ENCODE data around the gene RET. TPM values are rescaled to one million over a fixed set of nuclear protein-coding genes. Genes with fewer than 3 reads are reported as not detected.

The RET gene
- total RNA-seq, 1 experiment from 2014 or later, result 81.1 TPM

DNA sequence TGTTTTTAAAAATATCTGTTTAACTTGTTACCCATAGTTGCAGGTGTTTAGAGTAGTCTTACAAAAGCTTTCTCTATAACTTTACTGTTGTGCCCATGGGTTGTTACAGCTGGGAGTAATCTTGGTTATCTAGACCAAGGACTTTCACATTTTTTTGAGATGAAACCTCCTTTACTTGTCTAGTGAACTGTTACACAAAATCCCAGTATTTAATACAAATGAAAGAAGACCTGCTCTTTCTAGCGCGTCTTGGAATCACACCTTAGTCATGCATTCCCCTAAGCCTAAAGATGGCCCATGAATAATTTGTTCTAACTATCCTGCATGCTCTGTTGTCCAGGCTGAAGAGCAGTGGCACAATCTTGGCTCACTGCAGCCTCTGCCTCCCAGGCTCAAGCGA is 99.4 kb downstream of the RET start:
- ATAC-seq (no peak), DNase-seq (ENCODE audit: low read depth, low spot score) (no peak)
- Histone ChIP-seq H3K36me3 (ENCODE audit: control insufficient read depth, insufficient read depth, low read length) (no peaks in the 10 kb centered on the region; the same call in 1 of the 2 replicates), H3K27me3 (ENCODE audit: control insufficient read depth, insufficient read depth, low read length) (no peaks in the 10 kb centered on the region), H3K9me3 (ENCODE audit: control insufficient read depth, insufficient read depth, low read depth, low read length) (no peaks in the 10 kb centered on the region), H3K27ac (ENCODE audit: low read length) (no peak overlapping the region), H3K4me1 (ENCODE audit: control insufficient read depth, insufficient read depth, low read length) (no peaks in the 10 kb centered on the region), H3K4me3 (ENCODE audit: low read depth in 2 of 2, low read length in 2 of 2) (no peak overlapping the region)
- no TSS peak for BruUV-seq (replicated peaks)
- POLR2A ChIA-PET, result no interaction called here
- in situ Hi-C loops (cut with HindIII; ENCODE audit: low pct_unique_long_range_greater_than_20kb, low sequenced_read_pairs) (no loop called here), intact Hi-C loops (cut with micrococcal nuclease; ENCODE audit: unreplicated experiment) (no loop called here)
- TF ChIP-seq SIN3A (IDR thresholded peaks at IDR 0.05; ENCODE audit: borderline replicate concordance, insufficient read depth, low read depth, low read length) (no peak), POLR2AphosphoS5 (IDR thresholded peaks at IDR 0.05; ENCODE audit: low read depth, low read length) (no peak), REST (IDR thresholded peaks at IDR 0.05; ENCODE audit: insufficient read depth in 1 of 2, low read depth in 2 of 2, low read length in 1 of 2) (no peak), TCF7L2 (IDR thresholded peaks at IDR 0.05; ENCODE audit: low read depth, low read length) (no peak)
- TF ChIP-seq, protein P1, sequence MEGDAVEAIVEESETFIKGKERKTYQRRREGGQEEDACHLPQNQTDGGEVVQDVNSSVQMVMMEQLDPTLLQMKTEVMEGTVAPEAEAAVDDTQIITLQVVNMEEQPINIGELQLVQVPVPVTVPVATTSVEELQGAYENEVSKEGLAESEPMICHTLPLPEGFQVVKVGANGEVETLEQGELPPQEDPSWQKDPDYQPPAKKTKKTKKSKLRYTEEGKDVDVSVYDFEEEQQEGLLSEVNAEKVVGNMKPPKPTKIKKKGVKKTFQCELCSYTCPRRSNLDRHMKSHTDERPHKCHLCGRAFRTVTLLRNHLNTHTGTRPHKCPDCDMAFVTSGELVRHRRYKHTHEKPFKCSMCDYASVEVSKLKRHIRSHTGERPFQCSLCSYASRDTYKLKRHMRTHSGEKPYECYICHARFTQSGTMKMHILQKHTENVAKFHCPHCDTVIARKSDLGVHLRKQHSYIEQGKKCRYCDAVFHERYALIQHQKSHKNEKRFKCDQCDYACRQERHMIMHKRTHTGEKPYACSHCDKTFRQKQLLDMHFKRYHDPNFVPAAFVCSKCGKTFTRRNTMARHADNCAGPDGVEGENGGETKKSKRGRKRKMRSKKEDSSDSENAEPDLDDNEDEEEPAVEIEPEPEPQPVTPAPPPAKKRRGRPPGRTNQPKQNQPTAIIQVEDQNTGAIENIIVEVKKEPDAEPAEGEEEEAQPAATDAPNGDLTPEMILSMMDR (IDR thresholded peaks at IDR 0.05), result no peak
- CTCF ChIA-PET, result no interaction called here

GRCh38 chr10:43177595-43177994 is 100.7 kb downstream of the RET start:
- POLR2A ChIA-PET, result no interaction called here

More at GRCh38 chr10:43177595-43177994, 100.7 kb downstream of the RET start:
- Histone ChIP-seq H3K4me1 (ENCODE audit: control insufficient read depth, insufficient read depth, low read length) (no peaks in the 10 kb centered on the region), H3K36me3 (ENCODE audit: control insufficient read depth, insufficient read depth, low read length) (no peaks in the 10 kb centered on the region; the same call in 1 of the 2 replicates), H3K4me3 (ENCODE audit: low read depth in 2 of 2, low read length in 2 of 2) (no peak overlapping the region), H3K27ac (ENCODE audit: low read length) (no peak overlapping the region), H3K9me3 (ENCODE audit: control insufficient read depth, insufficient read depth, low read depth, low read length) (no peaks in the 10 kb centered on the region), H3K27me3 (ENCODE audit: control insufficient read depth, insufficient read depth, low read length) (no peaks in the 10 kb centered on the region)
- CTCF ChIA-PET, result no interaction called here
- ATAC-seq (no peak), DNase-seq (ENCODE audit: low read depth, low spot score) (no peak)
- intact Hi-C loops (cut with micrococcal nuclease; ENCODE audit: unreplicated experiment) (loop anchor here (1.0 kb wide), 1 partner anchor 18 kb away; no protein-coding TSS in a partner anchor), in situ Hi-C loops (cut with HindIII; ENCODE audit: low pct_unique_long_range_greater_than_20kb, low sequenced_read_pairs) (no loop called here)
- BruUV-seq (replicated peaks), result no TSS peak
- TF ChIP-seq, protein P1 (IDR thresholded peaks at IDR 0.05), result no peak
- TF ChIP-seq TCF7L2 (IDR thresholded peaks at IDR 0.05; ENCODE audit: low read depth, low read length), result no peak
- no peak for TF ChIP-seq POLR2AphosphoS5 (IDR thresholded peaks at IDR 0.05; ENCODE audit: low read depth, low read length)

Other genes with a start within 250 kb of the RET start
- gene CSGALNACT2, start 61.4 kb downstream of the RET start, total RNA-seq (2021; ENCODE audit: unreplicated experiment), result 22.3 TPM
- gene RASGEF1A, start 190.0 kb downstream of the RET start, total RNA-seq (2021; ENCODE audit: unreplicated experiment), result 19.5 TPM

Measured in Panc1 (cell line).